ENCODE results near the gene SLC1A7. TPM values are rescaled to one million over a fixed set of nuclear protein-coding genes. Genes with fewer than 3 reads are reported as not detected.

The SLC1A7 gene
- total and polyA plus RNA-seq, 7 donors, result 0.04 to 6.2 (median 0.36) TPM

GRCh38 chr1:53128401-53128800, 14.0 kb downstream of the SLC1A7 start:
- DNase-seq (no peak), ATAC-seq (no peak)
- Histone ChIP-seq H3K4me3 (no peak overlapping the region), H3K36me3 (ENCODE audit: insufficient read depth in 1 of 2, low read depth in 1 of 2) (no peaks in the 10 kb centered on the region), H3K9me3 (no peaks in the 10 kb centered on the region), H3K4me1 (peaks cover 1% of the 10 kb centered on the region), H3K27ac (no peak overlapping the region), H3K27me3 (ENCODE audit: insufficient read depth in 3 of 3, low read length in 2 of 3) (no peaks in the 10 kb centered on the region)
- TF ChIP-seq CTCF (IDR thresholded peaks at IDR 0.05), result no peak
- 86 to 93% (median 91%) methylated on average over 4 of the region's 4 CpGs for WGBS, 3 donors
- intact Hi-C loops (cut with DNase I), result no loop called here

GRCh38 chr1:53127546-53127945, 14.9 kb downstream of the SLC1A7 start:
- ATAC-seq (no peak), DNase-seq (no peak)
- 73 to 78% (median 74%) methylated on average over 5 of the region's 5 CpGs for WGBS, 3 donors
- no peaks in the 10 kb centered on the region for H3K36me3 ChIP-seq (ENCODE audit: insufficient read depth in 1 of 2, low read depth in 1 of 2)
- no peak overlapping the region for H3K4me3 ChIP-seq
- TF ChIP-seq CTCF (IDR thresholded peaks at IDR 0.05), result no peak
- no peak overlapping the region for H3K27ac ChIP-seq
- intact Hi-C loops (cut with DNase I), result no loop called here
- H3K4me1 ChIP-seq, result peaks cover 4% of the 10 kb centered on the region
- no peaks in the 10 kb centered on the region for H3K27me3 ChIP-seq (ENCODE audit: insufficient read depth in 3 of 3, low read length in 2 of 3)
- H3K9me3 ChIP-seq, result no peaks in the 10 kb centered on the region

- Histone ChIP-seq H3K4me1 (peaks cover 4% of the 10 kb centered on the region), H3K9me3 (no peaks in the 10 kb centered on the region), H3K4me3 (no peak overlapping the region), H3K27ac (no peak overlapping the region), H3K36me3 (ENCODE audit: insufficient read depth in 1 of 2, low read depth in 1 of 2) (no peaks in the 10 kb centered on the region), H3K27me3 (ENCODE audit: insufficient read depth in 3 of 3, low read length in 2 of 3) (no peaks in the 10 kb centered on the region)
- 60 to 69% (median 64%) methylated on average over 1 of the region's 1 CpG for WGBS, 3 donors
- ATAC-seq, result no peak
- peak in 1 of 2 donors; percentile 10 for DNase-seq
- TF ChIP-seq CTCF (IDR thresholded peaks at IDR 0.05), result no peak
- intact Hi-C loops (cut with DNase I), result no loop called here
Measured at GRCh38 chr1:53126495-53126894, 15.9 kb downstream of the SLC1A7 start.

GRCh38 chr1:53125623-53126360, 16.6 kb downstream of the SLC1A7 start:
- intact Hi-C loops (cut with DNase I), result no loop called here
- ATAC-seq (no peak), DNase-seq (peak in 1 of 2 donors; percentile 68)
- H3K27me3 ChIP-seq (ENCODE audit: insufficient read depth in 3 of 3, low read length in 2 of 3), result peaks cover 0 to 5% (median 0%) of the 10 kb centered on the region in 3 donors
- no peaks in the 10 kb centered on the region for H3K36me3 ChIP-seq (ENCODE audit: insufficient read depth in 1 of 2, low read depth in 1 of 2)
- no peak for TF ChIP-seq CTCF (IDR thresholded peaks at IDR 0.05)
- peaks cover 4% of the 10 kb centered on the region for H3K4me1 ChIP-seq
- H3K27ac ChIP-seq, result no peak overlapping the region
- no peaks in the 10 kb centered on the region for H3K9me3 ChIP-seq
- 77 to 82% (median 81%) methylated on average over 10 of the region's 10 CpGs for WGBS, 3 donors
- H3K4me3 ChIP-seq, result no peak overlapping the region

GRCh38 chr1:53125122-53125521, 17.3 kb downstream of the SLC1A7 start:
- WGBS, 3 donors, result 73 to 91% (median 80%) methylated on average over 6 of the region's 6 CpGs
- Histone ChIP-seq H3K36me3 (ENCODE audit: insufficient read depth in 1 of 2, low read depth in 1 of 2) (no peaks in the 10 kb centered on the region), H3K9me3 (no peaks in the 10 kb centered on the region), H3K4me1 (peaks cover 4% of the 10 kb centered on the region), H3K27me3 (ENCODE audit: insufficient read depth in 3 of 3, low read length in 2 of 3) (peaks cover 0 to 8% (median 0%) of the 10 kb centered on the region in 3 donors), H3K4me3 (no peak overlapping the region), H3K27ac (peak overlapping the region; percentile 9)
- no peak for TF ChIP-seq CTCF (IDR thresholded peaks at IDR 0.05)
- intact Hi-C loops (cut with DNase I), result no loop called here
- DNase-seq (peak in 1 of 2 donors; percentile 5), ATAC-seq (no peak)

Measured in psoas muscle (tissue), 8 donors.